Aorta (tissue), 5 donors: ENCODE data around the gene TRIM8. TPM values are rescaled to one million over a fixed set of nuclear protein-coding genes. Genes with fewer than 3 reads are reported as not detected.

Source experiments
- ATAC-seq: fragments of 200-7000 bp; cut with Tn5 transposase; one replicate; pipeline ENCODE4 v1.9.1; 2022; ENCODE audit warnings: moderate library complexity; ENCODE audit not compliant: low FRiP score
- DNase-seq, 2 donors: peaks; one replicate each; pipeline ENCODE4 v3.0.0-alpha.2; 2020
- H3K27ac ChIP-seq, 2 donors: one replicate each; pipeline ENCODE4 v1.5.1; 2013; ENCODE audit warnings: low read length in 2 of 2, mild to moderate bottlenecking in 2 of 2, moderate library complexity in 2 of 2, control low read depth in 1 of 2, inconsistent platforms in 1 of 2, low read depth in 1 of 2
- H3K27me3 ChIP-seq, 2 donors: one replicate each; pipeline ENCODE4 v1.6.1; 2013; ENCODE audit warnings: control low read depth in 1 of 2, low read length in 1 of 2, mild to moderate bottlenecking in 1 of 2, moderate library complexity in 1 of 2; ENCODE audit not compliant: insufficient read depth in 2 of 2, control insufficient read depth in 1 of 2
- H3K36me3 ChIP-seq, 2 donors: one replicate each; pipeline ENCODE4 v1.6.1; 2013; ENCODE audit warnings: control low read depth in 1 of 2, low read length in 1 of 2, mild to moderate bottlenecking in 1 of 2; ENCODE audit not compliant: insufficient read depth in 2 of 2, control insufficient read depth in 1 of 2
- H3K4me1 ChIP-seq, 2 donors: one replicate each; pipeline ENCODE4 v1.6.1; 2013; ENCODE audit warnings: low read length in 2 of 2, control low read depth in 1 of 2, mild to moderate bottlenecking in 1 of 2, moderate library complexity in 1 of 2; ENCODE audit not compliant: insufficient read depth in 2 of 2, control insufficient read depth in 1 of 2
- H3K4me3 ChIP-seq, 2 donors: one replicate each; pipeline ENCODE4 v1.5.1; 2013; ENCODE audit warnings: low read length in 2 of 2, control low read depth in 1 of 2, mild to moderate bottlenecking in 1 of 2
- H3K9me3 ChIP-seq: one replicate; pipeline ENCODE4 v1.6.1; 2013; ENCODE audit warnings: mild to moderate bottlenecking, low read length; ENCODE audit not compliant: control insufficient read depth
- WGBS, 2 donors: extraction: QIAGEN DNeasy Blood & Tissue Kit; methylation state at CpG; one replicate each; pipeline ENCODE4 v1.1.7; 2013; 5-methylcytosine and 5-hydroxymethylcytosine counted together
- intact Hi-C, 2 donors: fragments of 100-400 bp; cut with DNase I; formaldehyde crosslinking; loops; one replicate each; pipeline versions ENCODE4 v1.14.2 to v1.15.0; 2022
- polyA plus RNA-seq, 2 donors: library from polyadenylated mRNA; stranded (reverse); fragments of 200-250 nt; gene quantifications; one replicate each; pipeline ENCODE4 v1.2.3, GENCODE V29; 2013
- total RNA-seq, 2 donors: library from RNA; stranded (reverse); fragmentation: NEBNext Ultra II Directional; extraction: Animal tissue kit (Norgen Biotek cat#: 25700); gene quantifications; one replicate each; pipeline ENCODE4 v1.2.1, GENCODE V29; 2021
- donor health status: healthy with polysubstance abuse.
- donor health status: Bipolar disorder and iron deficiency.
- donor health status: DM: no; HTN: no; CAD: no.
- donor health status: DM: no; HTN: no; CAD: no.
- donor health status: DM: yes; HTN: yes; CAD: no.

Gene TRIM8
- total and polyA plus RNA-seq, 4 donors, result 40.6 to 189 (median 99.2) TPM

DNA sequence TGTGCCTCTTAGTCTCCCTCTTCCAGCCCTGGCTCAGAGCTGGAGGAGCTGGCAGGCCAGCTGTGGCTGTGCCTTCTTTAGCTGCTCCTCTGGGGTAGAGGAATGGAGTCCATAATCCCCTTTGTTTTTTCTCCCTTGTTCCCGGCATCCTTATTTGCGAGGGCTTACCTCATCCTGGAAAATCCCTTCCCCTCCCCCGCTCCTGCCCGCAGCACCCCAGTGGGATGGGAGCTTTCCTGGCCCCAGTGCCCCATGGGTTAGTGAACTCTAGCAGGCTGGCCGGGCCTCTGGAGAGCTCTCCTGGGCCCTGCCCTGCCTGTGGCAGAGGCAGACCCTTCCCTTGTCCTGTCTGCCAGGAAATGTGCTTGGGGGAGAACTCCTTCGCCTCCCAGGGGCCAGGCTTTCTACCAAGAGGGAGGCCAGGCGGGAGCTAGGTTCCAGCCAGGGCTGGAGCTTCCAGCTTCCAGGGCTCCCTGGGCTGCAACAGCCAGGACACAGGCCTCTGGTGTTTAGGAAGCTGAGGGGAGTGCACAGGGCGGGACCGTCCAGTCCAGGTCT is 16.5 kb upstream of the TRIM8 start:
- Histone ChIP-seq H3K27me3 (no peaks in the 10 kb centered on the region), H3K36me3 (no peaks in the 10 kb centered on the region), H3K9me3 (no peaks in the 10 kb centered on the region), H3K4me3 (no peak overlapping the region), H3K4me1 (peaks cover 4 to 7% of the 10 kb centered on the region in 2 donors), H3K27ac (peak overlapping the region; percentile 7 to 88)
- DNase-seq, result peak; percentile 82 to 87
- peak; percentile 68 for ATAC-seq
- intact Hi-C loops, result no loop called here
- 5 to 7% methylated on average over 9 of the region's 9 CpGs for WGBS, 2 donors

DNA sequence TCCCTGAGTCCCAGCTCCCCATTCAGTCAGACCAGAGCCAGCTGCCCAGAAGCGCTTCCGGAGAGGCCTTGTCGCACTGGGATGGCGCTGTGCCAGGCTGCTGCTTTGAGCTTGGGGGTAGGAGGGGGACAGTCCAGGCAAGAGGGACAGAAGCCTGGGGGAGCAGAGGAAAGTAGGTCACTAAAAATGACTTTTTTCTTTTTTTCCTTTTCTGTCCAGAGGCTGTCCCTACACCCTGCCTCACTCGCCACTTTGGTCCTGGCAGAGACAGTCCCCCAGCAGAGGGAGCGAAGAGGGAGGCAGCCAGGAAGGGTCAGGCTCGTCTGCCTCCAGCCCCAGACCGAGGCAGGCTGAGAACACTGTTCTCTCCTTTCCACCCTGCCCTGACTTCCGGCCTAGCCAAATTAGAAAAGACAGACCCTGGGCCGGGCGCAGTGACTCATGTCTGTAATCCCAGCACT is 15.8 kb upstream of the TRIM8 start:
- no peaks in the 10 kb centered on the region for H3K27me3 ChIP-seq
- no peaks in the 10 kb centered on the region for H3K9me3 ChIP-seq
- intact Hi-C loops, result no loop called here
- no peak overlapping the region for H3K4me3 ChIP-seq
- WGBS, 2 donors, result 9 to 21% methylated on average over 11 of the region's 11 CpGs
- no peaks in the 10 kb centered on the region for H3K36me3 ChIP-seq
- H3K4me1 ChIP-seq, result peaks cover 4 to 7% of the 10 kb centered on the region in 2 donors
- DNase-seq (peak; percentile 87 to 92), ATAC-seq (peak; percentile 36)
- peak overlapping the region; percentile 7 to 88 for H3K27ac ChIP-seq

DNA sequence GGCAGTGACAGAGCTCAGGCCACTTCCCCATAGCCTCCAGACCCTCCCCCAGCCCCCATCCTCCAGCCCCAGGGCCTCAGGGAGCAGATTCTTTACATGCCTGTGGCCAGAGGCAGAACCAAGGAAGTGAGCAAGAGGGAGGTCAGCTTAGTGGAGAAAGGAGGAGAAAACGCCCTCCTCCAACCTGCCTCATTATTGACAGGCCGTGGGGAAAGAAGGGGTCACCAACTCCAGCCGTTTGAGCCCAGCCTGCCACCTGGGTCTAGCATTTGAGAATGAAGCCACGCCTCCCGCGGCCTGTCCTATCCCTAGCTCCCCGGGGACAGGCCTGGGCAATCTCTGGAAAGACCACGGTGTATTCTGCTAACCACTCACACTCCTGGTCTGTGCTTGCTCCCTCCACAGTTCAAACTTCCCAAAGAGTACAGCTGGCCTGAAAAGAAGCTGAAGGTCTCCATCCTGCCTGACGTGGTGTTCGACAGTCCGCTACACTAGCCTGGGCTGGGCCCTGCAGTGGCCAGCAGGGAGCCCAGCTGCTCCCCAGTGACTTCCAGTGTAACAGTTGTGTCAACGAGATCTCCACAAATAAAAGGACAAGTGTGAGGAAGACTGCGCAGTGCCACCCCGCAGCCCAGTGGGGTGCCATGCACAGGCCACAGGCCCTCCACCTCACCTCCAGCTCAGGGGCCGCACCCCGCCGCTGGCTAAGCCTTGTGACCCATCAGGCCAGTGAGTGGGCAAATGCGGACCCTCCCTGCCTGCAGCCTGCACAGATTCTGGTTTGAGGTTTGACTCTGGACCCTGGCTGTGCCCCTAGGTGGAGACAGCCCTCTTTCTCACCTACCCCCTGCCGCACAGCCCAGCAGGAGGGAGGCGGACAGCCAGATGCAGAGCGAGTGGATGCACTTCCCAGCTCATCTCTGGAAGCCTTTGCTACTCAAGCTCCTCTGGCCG is 14.3 kb upstream of the TRIM8 start:
- no peak overlapping the region for H3K4me3 ChIP-seq
- H3K9me3 ChIP-seq, result no peaks in the 10 kb centered on the region
- intact Hi-C loops, result no loop called here
- 81 to 83% methylated on average over 22 of the region's 22 CpGs for WGBS, 2 donors
- no peaks in the 10 kb centered on the region for H3K36me3 ChIP-seq
- H3K27ac ChIP-seq, result no peak overlapping the region
- DNase-seq, result peak in 1 of 2 donors; percentile 73
- ATAC-seq, result no peak
- H3K4me1 ChIP-seq, result peaks cover 4 to 7% of the 10 kb centered on the region in 2 donors
- no peaks in the 10 kb centered on the region for H3K27me3 ChIP-seq

DNA sequence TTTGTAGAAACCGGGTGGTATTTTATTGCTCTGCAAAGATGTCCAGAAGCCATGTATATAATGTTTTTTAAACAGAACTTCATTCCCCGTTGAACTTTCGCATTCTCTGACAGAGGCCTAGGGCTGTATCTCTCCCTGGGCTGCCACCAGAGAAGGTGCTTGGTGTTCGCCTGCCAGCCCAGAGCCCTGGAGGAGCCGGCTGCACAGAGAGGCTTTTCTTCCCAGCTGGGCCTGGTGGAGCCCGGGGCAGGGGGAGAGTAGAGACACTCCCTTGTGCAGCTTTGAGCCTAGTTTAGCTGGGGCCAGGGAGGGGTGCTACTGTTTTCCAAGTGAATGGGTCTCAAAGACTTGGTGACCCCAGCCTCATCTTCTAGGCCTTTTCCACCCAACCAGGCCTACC is 13.6 kb upstream of the TRIM8 start:
- no peaks in the 10 kb centered on the region for H3K9me3 ChIP-seq
- peaks cover 2 to 7% of the 10 kb centered on the region in 2 donors for H3K4me1 ChIP-seq
- 79 to 86% methylated on average over 6 of the region's 6 CpGs for WGBS, 2 donors
- no peak overlapping the region for H3K27ac ChIP-seq
- intact Hi-C loops, result no loop called here
- DNase-seq (peak in 1 of 2 donors; percentile 62), ATAC-seq (no peak)
- no peaks in the 10 kb centered on the region for H3K27me3 ChIP-seq
- no peaks in the 10 kb centered on the region for H3K36me3 ChIP-seq
- no peak overlapping the region for H3K4me3 ChIP-seq

DNA sequence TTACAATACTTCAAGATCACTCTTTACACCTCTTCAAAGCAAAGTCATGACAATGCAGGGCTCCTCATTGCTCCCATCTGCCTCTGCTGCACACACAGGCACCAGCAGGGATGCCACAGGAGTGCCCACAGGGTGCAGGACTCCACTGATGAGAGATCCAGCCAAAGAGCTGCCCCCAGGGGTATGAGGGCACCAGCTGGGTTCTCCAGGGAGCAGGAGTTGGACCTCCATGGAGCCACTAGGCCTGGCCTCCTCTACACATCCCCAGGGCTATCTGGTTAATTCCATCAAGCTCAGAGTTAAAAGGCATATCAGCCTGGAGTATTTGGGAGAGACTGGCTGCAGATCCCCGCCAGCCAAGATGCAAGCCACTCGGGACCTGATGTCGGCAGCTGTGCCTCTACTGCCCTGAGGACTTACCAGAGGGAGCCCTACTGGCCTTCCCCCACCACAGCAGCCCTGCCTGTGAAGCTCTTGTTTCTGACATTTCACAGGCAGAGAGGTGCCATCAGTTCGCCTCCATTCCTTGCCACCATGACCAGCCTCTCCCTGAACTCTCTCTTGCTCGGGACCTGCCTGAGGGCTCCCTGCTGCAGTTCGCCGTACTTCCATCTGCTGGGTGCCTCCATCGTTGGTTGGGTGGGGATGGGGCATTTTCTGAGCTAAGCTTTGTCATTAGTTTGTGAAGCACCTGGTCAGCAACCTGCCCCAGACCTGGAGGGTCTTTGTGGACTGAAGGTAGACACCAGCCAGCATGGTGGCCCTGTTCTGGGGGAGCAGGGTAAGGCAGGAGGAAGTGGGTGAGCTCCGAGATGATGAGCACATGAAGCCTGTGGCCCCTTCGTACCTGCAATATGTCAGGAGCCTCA is 12.5 kb upstream of the TRIM8 start:
- no peak for ATAC-seq
- H3K36me3 ChIP-seq, result no peaks in the 10 kb centered on the region
- no peaks in the 10 kb centered on the region for H3K27me3 ChIP-seq
- intact Hi-C loops, result no loop called here
- peak overlapping the region in 1 of 2 donors; percentile 70 for H3K27ac ChIP-seq
- DNase-seq, result peak; percentile 24 to 59
- H3K4me3 ChIP-seq, result no peak overlapping the region
- WGBS, 2 donors, result 66 to 76% methylated on average over 10 of the region's 10 CpGs
- H3K4me1 ChIP-seq, result peaks cover 0 to 4% of the 10 kb centered on the region in 2 donors
- H3K9me3 ChIP-seq, result no peaks in the 10 kb centered on the region

DNA sequence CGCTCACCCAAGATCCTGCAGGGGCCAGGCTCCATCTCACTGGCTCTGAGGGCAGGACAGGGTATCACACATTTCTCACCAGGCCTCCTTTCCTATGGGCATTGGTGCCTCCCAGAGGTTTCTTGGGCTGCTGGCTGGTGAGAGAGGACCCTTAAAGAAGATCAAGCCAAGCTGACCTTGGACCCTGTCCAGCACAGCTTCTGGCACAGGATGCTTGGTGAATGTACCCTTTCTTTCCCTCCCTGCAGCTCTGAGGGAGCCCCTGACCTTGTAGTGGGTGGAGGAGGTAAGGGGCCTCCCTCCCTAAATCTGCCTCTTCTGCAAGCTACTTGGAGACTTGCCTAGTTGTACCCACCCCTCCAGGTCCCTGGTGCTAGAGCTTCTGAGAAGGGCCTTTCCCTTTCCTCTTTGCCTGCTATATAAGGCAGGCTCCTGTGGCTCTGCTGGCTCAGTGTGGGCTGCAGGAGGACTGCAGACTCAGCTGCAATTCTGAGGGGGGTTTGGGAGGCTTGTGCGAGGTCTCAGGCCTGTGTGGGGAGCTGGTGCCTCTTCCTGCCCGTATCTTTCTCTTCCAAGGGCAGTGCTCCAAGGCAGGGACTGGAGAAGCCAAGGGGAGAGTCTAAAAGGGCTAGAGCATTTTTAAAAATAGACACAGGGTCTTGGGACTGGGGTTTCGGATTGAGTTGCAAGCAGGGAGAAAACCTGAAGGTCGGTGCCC is 11.7 kb upstream of the TRIM8 start:
- no peaks in the 10 kb centered on the region for H3K27me3 ChIP-seq
- intact Hi-C loops, result no loop called here
- H3K27ac ChIP-seq, result peak overlapping the region; percentile 14 to 70
- DNase-seq (peak; percentile 37 to 63), ATAC-seq (peak; percentile 12)
- H3K4me3 ChIP-seq, result no peak overlapping the region
- 16 to 20% methylated on average over 5 of the region's 5 CpGs for WGBS, 2 donors
- no peaks in the 10 kb centered on the region for H3K9me3 ChIP-seq
- no peaks in the 10 kb centered on the region for H3K36me3 ChIP-seq
- peaks cover 0 to 4% of the 10 kb centered on the region in 2 donors for H3K4me1 ChIP-seq

DNA sequence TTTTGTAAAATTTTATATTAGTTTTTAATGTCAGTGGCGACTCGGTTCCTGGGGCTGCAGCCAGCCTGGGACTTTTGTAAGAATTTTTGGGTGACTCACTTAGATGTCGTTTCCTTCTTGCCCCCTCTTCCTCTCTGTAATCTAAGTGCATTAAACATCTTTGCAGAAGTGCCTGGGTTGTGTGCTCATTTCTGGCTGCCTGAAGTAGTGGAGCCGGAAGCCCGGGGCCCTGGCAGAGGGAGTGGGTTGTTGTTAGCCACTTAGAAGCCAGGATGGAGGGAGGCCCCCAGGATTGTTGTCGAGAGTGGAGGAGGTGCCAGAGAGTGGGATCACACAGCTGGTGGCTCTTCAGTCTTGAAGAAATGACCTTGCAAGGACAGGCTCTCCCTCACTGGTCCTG is 11.0 kb upstream of the TRIM8 start:
- Histone ChIP-seq H3K27me3 (no peaks in the 10 kb centered on the region), H3K9me3 (no peaks in the 10 kb centered on the region), H3K36me3 (no peaks in the 10 kb centered on the region), H3K27ac (peak overlapping the region in 1 of 2 donors; percentile 85), H3K4me1 (no peaks in the 10 kb centered on the region), H3K4me3 (no peak overlapping the region)
- peak; percentile 4 for ATAC-seq
- DNase-seq, result peak; percentile 79 to 81
- WGBS, 2 donors, result 2% methylated on average over 6 of the region's 6 CpGs
- intact Hi-C loops, result no loop called here

DNA sequence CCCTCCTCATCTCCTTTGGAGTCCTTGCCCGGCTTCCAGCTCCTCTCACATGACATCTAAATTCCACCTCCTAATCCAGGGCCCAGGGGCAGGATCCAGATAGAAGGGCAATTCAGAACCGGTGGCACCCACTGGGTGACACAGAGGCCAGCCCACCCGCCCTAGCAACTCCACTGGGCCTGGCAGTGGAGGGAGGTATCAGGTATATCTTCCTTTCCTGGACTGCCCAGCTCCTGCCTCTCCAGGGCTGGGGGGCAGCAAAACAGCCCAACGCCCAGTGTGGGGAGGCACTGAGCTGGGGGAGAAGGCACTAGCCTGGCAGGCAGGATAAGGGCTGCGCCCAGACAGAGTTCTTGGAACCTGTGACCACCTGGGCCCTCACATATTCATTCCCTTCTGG is 10.4 kb upstream of the TRIM8 start:
- 78 to 85% methylated on average over 5 of the region's 5 CpGs for WGBS, 2 donors
- no peaks in the 10 kb centered on the region for H3K9me3 ChIP-seq
- no peaks in the 10 kb centered on the region for H3K4me1 ChIP-seq
- intact Hi-C loops, result no loop called here
- H3K27ac ChIP-seq, result peak overlapping the region in 1 of 2 donors; percentile 85
- H3K4me3 ChIP-seq, result no peak overlapping the region
- no peaks in the 10 kb centered on the region for H3K36me3 ChIP-seq
- DNase-seq (peak; percentile 29 to 47), ATAC-seq (no peak)
- no peaks in the 10 kb centered on the region for H3K27me3 ChIP-seq
